ENCODE data around the gene CHRNG. TPM values are rescaled to one million over a fixed set of nuclear protein-coding genes. Genes with fewer than 3 reads are reported as not detected.

CHRNG gene
- total RNA-seq, 1 experiment from 2014 or later, result not detected

GRCh38 chr2:232581725-232582124 is 42.2 kb downstream of the CHRNG start:
- Histone ChIP-seq H3K36me3 (ENCODE audit: control insufficient read depth, insufficient read depth, low read length) (no peaks in the 10 kb centered on the region; the same call in 1 of the 2 replicates), H3K9me3 (no peaks in the 10 kb centered on the region), H3K4me1 (peaks cover 10% of the 10 kb centered on the region), H3K27me3 (replicated peaks; ENCODE audit: control insufficient read depth, insufficient read depth, low read length) (no peaks in the 10 kb centered on the region), H3K4me3 (ENCODE audit: low read depth, low read length) (no peak overlapping the region)
- TF ChIP-seq, protein P1, sequence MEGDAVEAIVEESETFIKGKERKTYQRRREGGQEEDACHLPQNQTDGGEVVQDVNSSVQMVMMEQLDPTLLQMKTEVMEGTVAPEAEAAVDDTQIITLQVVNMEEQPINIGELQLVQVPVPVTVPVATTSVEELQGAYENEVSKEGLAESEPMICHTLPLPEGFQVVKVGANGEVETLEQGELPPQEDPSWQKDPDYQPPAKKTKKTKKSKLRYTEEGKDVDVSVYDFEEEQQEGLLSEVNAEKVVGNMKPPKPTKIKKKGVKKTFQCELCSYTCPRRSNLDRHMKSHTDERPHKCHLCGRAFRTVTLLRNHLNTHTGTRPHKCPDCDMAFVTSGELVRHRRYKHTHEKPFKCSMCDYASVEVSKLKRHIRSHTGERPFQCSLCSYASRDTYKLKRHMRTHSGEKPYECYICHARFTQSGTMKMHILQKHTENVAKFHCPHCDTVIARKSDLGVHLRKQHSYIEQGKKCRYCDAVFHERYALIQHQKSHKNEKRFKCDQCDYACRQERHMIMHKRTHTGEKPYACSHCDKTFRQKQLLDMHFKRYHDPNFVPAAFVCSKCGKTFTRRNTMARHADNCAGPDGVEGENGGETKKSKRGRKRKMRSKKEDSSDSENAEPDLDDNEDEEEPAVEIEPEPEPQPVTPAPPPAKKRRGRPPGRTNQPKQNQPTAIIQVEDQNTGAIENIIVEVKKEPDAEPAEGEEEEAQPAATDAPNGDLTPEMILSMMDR (IDR thresholded peaks at IDR 0.05; ENCODE audit: insufficient read depth in 1 of 2, low read depth in 1 of 2, low read length in 1 of 2, severe bottlenecking in 1 of 2, unreplicated experiment in 1 of 2), result no peak
- H3K27ac Mint-ChIP-seq (ENCODE audit: unreplicated experiment), result no peak overlapping the region
- peaks cover 13% of the 10 kb centered on the region for H3K36me3 Mint-ChIP-seq (ENCODE audit: insufficient read depth, unreplicated experiment)
- no peaks in the 10 kb centered on the region for H3K27me3 Mint-ChIP-seq (ENCODE audit: insufficient read depth, unreplicated experiment)
- intact Hi-C loops (cut with micrococcal nuclease; ENCODE audit: unreplicated experiment), result no loop called here
- DNase-seq, result no peak
- H3K9me3 Mint-ChIP-seq (ENCODE audit: unreplicated experiment), result no peaks in the 10 kb centered on the region
- BruUV-seq (replicated peaks), result no TSS peak
- CTCF ChIA-PET, result no interaction called here
- POLR2A ChIA-PET, result no interaction called here
- peaks cover 6% of the 10 kb centered on the region for H3K4me1 Mint-ChIP-seq (ENCODE audit: low read depth, unreplicated experiment)
- no peak overlapping the region for H3K4me3 Mint-ChIP-seq (ENCODE audit: unreplicated experiment)

DNA sequence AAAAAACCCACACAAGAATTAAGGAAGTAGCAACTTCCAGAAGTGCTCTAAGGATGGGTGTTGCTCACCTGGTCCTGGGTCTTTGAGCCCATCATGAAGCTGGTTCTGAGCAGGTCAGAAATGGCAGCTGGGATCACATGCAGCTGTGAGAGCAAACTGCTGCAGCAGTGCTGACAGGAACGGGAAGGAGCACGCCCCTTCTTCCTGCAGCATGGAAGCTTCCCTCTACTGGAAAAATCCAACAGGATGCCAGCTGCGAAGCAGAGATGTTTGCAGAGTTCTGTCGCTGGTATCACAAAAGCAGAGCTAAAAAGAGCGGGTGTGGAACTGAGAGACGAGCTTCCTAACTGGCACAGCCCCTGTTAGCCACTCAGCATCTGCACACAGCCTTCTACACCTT is 44.7 kb downstream of the CHRNG start:
- intact Hi-C loops (cut with micrococcal nuclease; ENCODE audit: unreplicated experiment), result no loop called here
- H3K27me3 ChIP-seq (replicated peaks; ENCODE audit: control insufficient read depth, insufficient read depth, low read length), result no peaks in the 10 kb centered on the region
- no peaks in the 10 kb centered on the region; the same call in 1 of the 2 replicates for H3K36me3 ChIP-seq (ENCODE audit: control insufficient read depth, insufficient read depth, low read length)
- POLR2A ChIA-PET, result no interaction called here
- H3K4me1 ChIP-seq, result 0 out of 2 replicates have a peak, but pooled peaks cover under 1% of the 10 kb centered on the region
- Mint-ChIP-seq H3K9me3 (ENCODE audit: unreplicated experiment) (no peaks in the 10 kb centered on the region), H3K4me1 (ENCODE audit: low read depth, unreplicated experiment) (peaks cover 6% of the 10 kb centered on the region), H3K4me3 (ENCODE audit: unreplicated experiment) (no peak overlapping the region), H3K36me3 (ENCODE audit: insufficient read depth, unreplicated experiment) (peaks cover 13% of the 10 kb centered on the region), H3K27me3 (ENCODE audit: insufficient read depth, unreplicated experiment) (no peaks in the 10 kb centered on the region), H3K27ac (ENCODE audit: unreplicated experiment) (no peak overlapping the region)
- CTCF ChIA-PET, result no interaction called here
- DNase-seq, result no peak
- H3K4me3 ChIP-seq (ENCODE audit: low read depth, low read length), result no peak overlapping the region
- TF ChIP-seq, protein P1 (IDR thresholded peaks at IDR 0.05; ENCODE audit: insufficient read depth in 1 of 2, low read depth in 1 of 2, low read length in 1 of 2, severe bottlenecking in 1 of 2, unreplicated experiment in 1 of 2), result no peak
- no TSS peak for BruUV-seq (replicated peaks)
- no peaks in the 10 kb centered on the region for H3K9me3 ChIP-seq

DNA sequence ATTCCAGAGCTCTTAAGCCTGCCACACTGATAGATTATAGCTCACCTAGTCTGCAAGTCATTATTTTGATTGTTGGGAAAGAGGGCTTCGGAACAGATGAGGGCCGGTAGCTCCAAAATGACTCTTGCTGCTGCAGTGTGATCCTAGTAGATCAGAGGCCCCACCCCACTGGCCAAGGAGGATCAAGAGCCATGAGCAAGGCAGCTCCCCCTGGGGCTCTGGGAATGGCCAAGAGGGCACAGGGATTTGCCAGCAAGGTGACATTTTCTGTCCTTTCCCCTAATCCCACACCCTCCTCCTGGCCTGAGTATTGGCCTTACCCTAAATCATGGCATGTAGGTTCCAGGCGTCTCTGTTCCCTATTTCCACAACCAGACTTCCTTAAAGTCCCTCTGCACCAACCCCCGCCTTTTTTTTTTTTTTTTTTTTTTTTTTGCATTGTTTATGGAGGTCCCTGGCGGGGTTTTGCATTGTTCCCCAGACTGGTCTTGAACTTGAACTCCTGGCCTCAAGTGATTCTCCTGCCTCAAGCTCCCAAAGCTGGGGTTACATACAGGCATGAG is 47.5 kb downstream of the CHRNG start:
- no peaks in the 10 kb centered on the region for H3K4me1 ChIP-seq
- Mint-ChIP-seq H3K9me3 (ENCODE audit: unreplicated experiment) (no peaks in the 10 kb centered on the region), H3K4me3 (ENCODE audit: unreplicated experiment) (no peak overlapping the region), H3K4me1 (ENCODE audit: low read depth, unreplicated experiment) (peaks cover 6% of the 10 kb centered on the region), H3K27ac (ENCODE audit: unreplicated experiment) (no peak overlapping the region), H3K36me3 (ENCODE audit: insufficient read depth, unreplicated experiment) (peaks cover 8% of the 10 kb centered on the region), H3K27me3 (ENCODE audit: insufficient read depth, unreplicated experiment) (no peaks in the 10 kb centered on the region)
- H3K27me3 ChIP-seq (replicated peaks; ENCODE audit: control insufficient read depth, insufficient read depth, low read length), result no peaks in the 10 kb centered on the region
- TF ChIP-seq, protein P1 (IDR thresholded peaks at IDR 0.05; ENCODE audit: insufficient read depth in 1 of 2, low read depth in 1 of 2, low read length in 1 of 2, severe bottlenecking in 1 of 2, unreplicated experiment in 1 of 2), result no peak
- BruUV-seq (replicated peaks), result no TSS peak
- DNase-seq, result no peak
- no peaks in the 10 kb centered on the region for H3K36me3 ChIP-seq (ENCODE audit: control insufficient read depth, insufficient read depth, low read length)
- H3K4me3 ChIP-seq (ENCODE audit: low read depth, low read length), result no peak overlapping the region
- no peaks in the 10 kb centered on the region for H3K9me3 ChIP-seq
- intact Hi-C loops (cut with micrococcal nuclease; ENCODE audit: unreplicated experiment), result no loop called here
- POLR2A ChIA-PET, result no interaction called here
- CTCF ChIA-PET, result no interaction called here
